Cardiac fibroblast (primary cell): ENCODE measurements around the gene TMEM63B.

Experiments used
- DNase-seq, 2 donors: peaks; one replicate each; pipeline versions ENCODE4 v3.0.0 to v3.0.0-alpha.2; 2010; ENCODE audit warnings: low read depth in 2 of 2
- H3K4me3 ChIP-seq, 2 donors: replicated peaks in 1 of 2; 1 replicate in 1 of 2; 2 replicates in 1 of 2; pipeline ENCODE4 v1.5.1; 2011; ENCODE audit warnings: low read depth in 2 of 2, low read length in 2 of 2, mild to moderate bottlenecking in 2 of 2, moderate library complexity in 1 of 2
- CTCF ChIP-seq: IDR thresholded peaks from one replicate; pipeline ENCODE4 v1.5.1; 2011; ENCODE audit warnings: low read depth, mild to moderate bottlenecking, low read length, inconsistent platforms

Gene TMEM63B

GRCh38 chr6:44127186-44128019 lies at the start of gene TMEM63B, which contains the start of gene MRPL14:
Gene TMEM63B, plus strand, starts transcription at chr6:44127554. Its CDS starts 7,031 bp downstream, at chr6:44134585.
Gene MRPL14, minus strand, starts transcription at chr6:44127452. Its CDS starts 10,841 bp downstream, at chr6:44116611.
- TF ChIP-seq CTCF: no peak
- peak within 1 kb of the TSS; percentile 85 to 86 for H3K4me3 ChIP-seq
- DNase-seq: peak; percentile 88 to 93

- TF ChIP-seq CTCF: no peak
- DNase-seq: no peak
- H3K4me3 ChIP-seq: no peak overlapping the region
These were observed 49.0 kb upstream of the TMEM63B start for GRCh38 chr6:44078219-44078826.

DNA sequence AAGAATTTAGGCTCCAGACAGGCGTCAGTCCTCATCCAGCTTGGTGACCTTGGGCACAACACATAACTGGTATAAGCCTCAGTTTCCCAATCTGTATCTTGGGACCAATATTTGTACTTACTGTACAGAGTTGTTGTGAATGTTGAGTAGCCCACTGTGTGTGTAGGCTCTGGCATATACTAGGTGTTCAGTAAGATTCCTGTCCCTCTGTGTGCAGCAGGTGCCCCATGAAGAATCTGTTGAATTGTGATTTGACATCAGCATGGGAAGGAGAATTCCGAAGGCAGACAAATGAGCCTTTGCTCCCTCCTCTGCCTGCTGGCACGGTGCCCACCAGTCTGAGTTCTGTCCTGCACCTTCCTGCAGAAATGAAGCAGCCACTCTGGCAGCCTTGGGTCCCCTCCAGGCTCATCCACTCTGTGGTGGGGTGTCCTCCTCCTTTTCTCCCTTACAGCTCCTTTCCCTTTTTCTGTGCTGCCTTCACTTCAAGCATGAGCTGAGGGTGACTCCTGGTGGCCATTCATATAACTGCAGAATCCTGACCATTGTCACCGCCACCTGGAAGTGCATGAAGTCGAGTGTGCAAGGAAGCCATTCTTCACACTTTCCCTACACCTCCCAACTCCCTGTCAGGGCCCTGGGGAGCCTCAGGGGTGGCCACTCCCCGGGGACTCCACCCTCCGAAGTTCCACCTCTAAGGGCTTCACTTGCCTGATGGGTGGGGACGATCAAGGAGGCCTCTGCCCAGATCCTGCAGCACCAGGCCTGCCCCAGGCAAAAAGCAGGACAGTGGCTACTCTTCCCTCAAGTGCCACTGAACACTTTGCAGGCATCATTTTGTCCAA lies 48.3 kb upstream of the TMEM63B start:
- DNase-seq: peak; percentile 77 to 81
- TF ChIP-seq CTCF: peak; percentile 88

GRCh38 chr6:44079672-44080071 lies 47.7 kb upstream of the TMEM63B start:
- no peak overlapping the region for H3K4me3 ChIP-seq
- TF ChIP-seq CTCF: no peak
- no peak for DNase-seq

More for the DNA sequence above, 48.3 kb upstream of the TMEM63B start:
- no peak overlapping the region for H3K4me3 ChIP-seq

DNA sequence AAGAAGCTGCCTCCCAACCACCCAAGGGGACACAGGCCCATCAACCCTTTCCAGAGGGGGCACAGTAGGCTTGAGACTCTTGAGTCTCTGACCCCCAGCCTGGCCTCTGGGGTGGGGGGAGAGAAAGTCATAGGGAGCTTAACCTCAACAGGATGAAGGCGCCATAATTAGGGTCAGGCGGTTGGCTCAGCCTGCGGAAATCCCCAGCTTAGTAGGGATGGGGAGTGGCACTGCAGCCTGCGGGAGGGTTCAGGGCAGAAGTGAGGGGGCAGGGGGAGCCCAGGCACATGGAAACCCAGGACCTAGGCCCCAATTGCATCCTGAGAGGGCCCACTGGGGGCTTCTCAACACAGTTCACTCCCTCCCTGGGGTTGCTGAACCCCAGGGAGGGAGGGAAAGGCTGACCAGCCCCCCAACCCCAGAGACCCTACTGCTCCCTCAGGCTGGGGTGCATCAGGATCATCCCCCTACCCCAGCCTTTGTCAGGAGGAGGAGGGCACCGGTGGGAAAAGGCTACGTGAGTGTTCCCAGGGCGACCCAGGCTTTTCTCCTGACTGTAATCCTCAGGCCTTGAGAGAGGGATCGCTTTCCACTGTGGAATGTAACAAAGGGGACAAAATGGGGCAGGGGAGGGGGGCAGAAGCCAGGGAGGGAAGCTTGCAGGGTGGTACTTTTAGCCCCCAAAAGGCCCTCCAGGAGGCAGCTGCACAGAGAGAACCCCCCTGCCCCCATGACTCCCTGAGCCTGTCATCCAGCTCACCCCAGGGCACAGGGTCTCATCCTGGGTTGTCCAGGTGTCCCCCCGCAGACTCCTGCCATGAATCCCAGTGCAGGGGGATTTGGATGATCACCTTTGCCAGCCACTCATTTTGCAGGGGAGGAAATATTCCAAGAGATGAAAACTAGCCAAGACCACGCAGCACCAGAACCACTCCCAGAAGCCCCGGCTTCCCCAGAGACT lies 46.5 kb upstream of the TMEM63B start:
- no peak overlapping the region for H3K4me3 ChIP-seq
- no peak for TF ChIP-seq CTCF
- DNase-seq: no peak

DNA sequence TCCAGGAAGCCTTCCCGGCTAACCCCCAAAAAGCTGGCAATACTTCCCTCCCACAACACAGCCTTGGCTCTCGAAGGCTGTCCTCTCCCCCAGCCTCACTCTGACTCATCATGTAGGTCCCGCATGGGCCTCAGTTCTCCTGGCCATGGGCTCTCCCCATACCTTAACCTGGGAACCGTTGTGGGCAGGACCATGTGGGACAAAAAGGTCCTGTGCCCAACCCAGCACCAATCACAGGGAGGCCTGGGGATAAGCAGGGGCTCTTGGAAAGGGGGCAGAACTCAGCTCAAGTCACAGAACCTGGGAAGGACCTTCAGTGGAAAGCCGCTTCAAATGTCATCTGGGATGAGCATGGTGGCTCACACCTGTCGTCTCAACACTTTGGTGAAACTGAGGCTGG lies 45.6 kb upstream of the TMEM63B start:
- DNase-seq: no peak
- H3K4me3 ChIP-seq: no peak overlapping the region
- no peak for TF ChIP-seq CTCF
